Bronchial epithelial cell (primary cell): Measurements from ENCODE around the gene TOMM7. TPM values are rescaled to one million over a fixed set of nuclear protein-coding genes. Genes with fewer than 3 reads are reported as not detected.
A peak's percentile ranks its signal among the peaks of the same experiment; 100 is the strongest.
"Not testable (repeated sequence)": the region's sequence is repeated elsewhere in the genome, so short reads cannot be mapped to it uniquely, and the experiment has no call there.

Experiments
- DNase-seq: peaks from one replicate; pipeline ENCODE4 v3.0.0-alpha.2; 2010; ENCODE audit warnings: low read depth
- FAIRE-seq: peaks from 2 replicates; lab custom pipeline; 2011; peaks lifted over from hg19 to GRCh38; lab: Jason Lieb, UNC
- H3K27me3 ChIP-seq: 2 replicates; pipeline ENCODE4 v1.5.1; 2011; ENCODE audit warnings: low read length; ENCODE audit not compliant: control insufficient read depth, insufficient read depth
- H3K36me3 ChIP-seq: 2 replicates; pipeline ENCODE4 v1.5.1; 2011; ENCODE audit warnings: low read length; ENCODE audit not compliant: control insufficient read depth, insufficient read depth
- H3K4me3 ChIP-seq: 2 replicates; pipeline ENCODE4 v1.5.1; 2011; ENCODE audit warnings: mild to moderate bottlenecking, low read depth, low read length, control low read depth
- total RNA-seq: library from RNA; depleted of rRNA; stranded (reverse); fragments of >200 nt; gene quantifications from 2 replicates; pipeline ENCODE4 v1.2.1, GENCODE V29; 2014
- TF ChIP-seq, protein P1 (sequence below): IDR thresholded peaks from 2 replicates; pipeline ENCODE4 v1.5.1; 2011; ENCODE audit warnings: mild to moderate bottlenecking, moderate library complexity, low read length, control low read depth, inconsistent platforms; ENCODE audit not compliant: insufficient read depth, severe bottlenecking

Gene TOMM7
- total RNA-seq, 1 donor from 2014 or later: 233 TPM

- DNase-seq (no peak), FAIRE-seq (no peak)
- Histone ChIP-seq H3K27me3 (no peaks in the 10 kb centered on the region), H3K36me3 (no peaks in the 10 kb centered on the region), H3K4me3 (no peak overlapping the region)
- TF ChIP-seq, protein P1, sequence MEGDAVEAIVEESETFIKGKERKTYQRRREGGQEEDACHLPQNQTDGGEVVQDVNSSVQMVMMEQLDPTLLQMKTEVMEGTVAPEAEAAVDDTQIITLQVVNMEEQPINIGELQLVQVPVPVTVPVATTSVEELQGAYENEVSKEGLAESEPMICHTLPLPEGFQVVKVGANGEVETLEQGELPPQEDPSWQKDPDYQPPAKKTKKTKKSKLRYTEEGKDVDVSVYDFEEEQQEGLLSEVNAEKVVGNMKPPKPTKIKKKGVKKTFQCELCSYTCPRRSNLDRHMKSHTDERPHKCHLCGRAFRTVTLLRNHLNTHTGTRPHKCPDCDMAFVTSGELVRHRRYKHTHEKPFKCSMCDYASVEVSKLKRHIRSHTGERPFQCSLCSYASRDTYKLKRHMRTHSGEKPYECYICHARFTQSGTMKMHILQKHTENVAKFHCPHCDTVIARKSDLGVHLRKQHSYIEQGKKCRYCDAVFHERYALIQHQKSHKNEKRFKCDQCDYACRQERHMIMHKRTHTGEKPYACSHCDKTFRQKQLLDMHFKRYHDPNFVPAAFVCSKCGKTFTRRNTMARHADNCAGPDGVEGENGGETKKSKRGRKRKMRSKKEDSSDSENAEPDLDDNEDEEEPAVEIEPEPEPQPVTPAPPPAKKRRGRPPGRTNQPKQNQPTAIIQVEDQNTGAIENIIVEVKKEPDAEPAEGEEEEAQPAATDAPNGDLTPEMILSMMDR: no peak
Measured at GRCh38 chr7:22786290-22786932, 36.2 kb downstream of the TOMM7 start.

DNA sequence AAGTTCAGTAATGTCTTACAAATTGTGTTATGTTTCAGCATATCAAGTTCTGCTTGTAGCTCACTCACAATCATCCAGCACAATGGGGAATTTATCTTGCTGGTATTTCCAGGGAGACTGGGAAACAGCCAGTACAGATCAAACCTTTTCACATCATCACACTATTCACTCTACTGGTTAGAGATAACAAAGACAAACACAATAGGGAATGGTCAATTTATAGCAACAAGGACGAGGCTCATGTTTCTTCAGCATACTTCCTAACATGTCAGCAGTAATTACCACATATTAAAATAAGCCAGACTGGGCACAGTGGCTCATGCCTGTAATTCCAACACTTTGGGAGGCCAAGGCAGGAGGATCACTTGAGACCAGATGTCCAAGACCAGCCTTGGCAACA, 38.3 kb downstream of the TOMM7 start:
- FAIRE-seq (no peak), DNase-seq (no peak)
- TF ChIP-seq, protein P1: no peak
- Histone ChIP-seq H3K27me3 (no peaks in the 10 kb centered on the region), H3K36me3 (no peaks in the 10 kb centered on the region), H3K4me3 (no peak overlapping the region)

DNA sequence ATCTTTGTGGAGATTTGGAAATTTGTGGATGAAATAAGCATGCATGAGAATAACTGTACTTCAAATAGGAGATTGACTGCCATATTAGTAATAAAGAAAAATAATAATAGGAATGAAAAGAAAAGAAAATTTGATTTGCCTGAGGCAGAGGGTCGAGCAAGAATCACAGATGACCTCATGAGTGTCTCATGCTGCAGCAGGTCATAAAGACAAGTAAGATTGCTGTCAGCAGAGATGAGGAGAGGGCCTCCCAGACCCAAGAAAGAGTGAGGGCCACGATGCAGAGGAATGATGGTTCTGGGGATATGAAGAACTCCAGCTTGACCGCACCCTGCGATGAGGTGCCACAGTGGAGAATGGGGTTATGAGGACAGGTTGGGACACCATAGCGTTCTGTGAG, 39.2 kb downstream of the TOMM7 start:
- no peak for FAIRE-seq
- no peak for DNase-seq
- Histone ChIP-seq H3K4me3 (no peak overlapping the region), H3K36me3 (no peaks in the 10 kb centered on the region), H3K27me3 (no peaks in the 10 kb centered on the region)
- TF ChIP-seq, protein P1: no peak

DNA sequence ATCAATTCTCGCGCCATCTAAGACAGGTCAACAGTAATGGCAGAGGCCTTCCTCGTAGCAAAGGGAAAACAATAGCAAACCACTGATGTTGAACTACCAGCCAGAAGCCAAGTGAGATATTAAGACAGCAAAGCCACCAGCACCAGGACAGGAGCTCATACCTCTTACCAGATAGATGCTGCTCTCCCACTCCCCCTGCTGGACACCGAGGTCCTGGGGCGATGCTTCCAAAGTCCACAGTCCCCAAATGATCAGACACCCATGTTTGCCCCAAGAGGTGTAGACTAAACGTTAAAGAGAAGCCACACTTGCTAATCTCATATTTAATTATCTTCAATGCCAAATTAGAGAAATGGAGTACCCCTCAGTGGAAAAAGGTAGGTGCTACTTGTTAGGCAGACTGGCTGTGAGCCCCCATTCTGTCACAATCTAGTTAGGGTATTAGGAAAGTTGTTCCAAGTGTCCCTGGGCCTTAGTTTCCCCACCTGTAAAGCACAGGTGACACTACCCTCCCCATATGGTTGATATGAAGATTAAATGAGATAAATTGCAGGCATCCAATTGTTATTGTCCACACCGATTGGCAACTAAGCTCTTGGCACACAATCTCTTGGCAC, 39.9 kb downstream of the TOMM7 start:
- Histone ChIP-seq H3K4me3 (no peak overlapping the region), H3K27me3 (no peaks in the 10 kb centered on the region), H3K36me3 (no peaks in the 10 kb centered on the region)
- TF ChIP-seq, protein P1: peak; percentile 94
- FAIRE-seq: no peak
- DNase-seq: peak; percentile 54

DNA sequence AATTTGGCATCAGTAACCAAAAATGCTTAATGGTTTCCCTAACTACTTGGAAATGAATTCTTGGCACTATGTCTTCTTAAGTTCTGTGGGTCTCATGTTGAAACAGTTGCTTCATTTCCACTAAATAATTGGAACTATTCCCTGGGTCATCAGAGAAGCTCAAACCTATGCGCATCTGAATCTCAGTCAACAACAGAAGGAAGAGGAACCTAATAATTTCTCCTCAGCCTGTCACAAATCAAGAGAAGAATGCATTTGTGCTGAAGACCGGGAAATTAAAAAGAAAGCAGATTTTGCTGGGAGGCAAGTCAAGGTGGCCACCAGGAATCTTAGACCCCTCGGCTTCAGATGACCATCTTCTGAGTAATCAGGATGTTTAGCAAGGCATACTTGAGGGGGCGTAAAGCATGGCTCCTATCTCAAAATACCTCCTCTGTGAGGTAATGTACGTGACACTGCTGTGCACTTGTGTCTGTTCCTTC, 41.4 kb downstream of the TOMM7 start:
- TF ChIP-seq, protein P1: no peak

DNA sequence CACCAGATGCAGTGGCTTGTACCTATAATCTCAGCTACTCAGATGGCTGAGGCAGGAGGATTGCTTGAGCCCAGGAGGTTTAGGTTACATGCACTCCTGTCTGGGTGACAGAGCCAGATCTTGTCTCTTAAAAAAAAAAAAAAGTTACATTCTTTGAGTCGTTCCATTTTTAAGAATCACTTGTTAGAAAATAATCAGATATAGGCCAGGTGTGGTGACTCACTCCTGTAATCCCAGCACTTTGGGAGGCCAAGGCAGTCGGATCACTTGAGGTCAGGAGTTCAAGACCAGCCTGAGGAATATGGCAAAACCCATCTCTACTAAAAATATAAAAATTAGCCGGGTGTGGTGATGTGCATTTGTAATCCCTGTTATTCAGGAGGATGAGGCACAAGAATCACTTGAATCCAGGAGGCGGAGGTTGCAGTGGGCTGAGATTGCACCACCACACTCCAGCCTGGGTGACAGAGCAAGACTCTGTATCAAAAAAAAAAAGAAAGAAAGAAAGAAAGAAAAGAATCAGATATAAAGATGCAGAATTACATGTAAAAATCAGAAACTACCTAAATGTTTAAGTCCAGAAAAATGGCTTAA, 42.8 kb downstream of the TOMM7 start:
- FAIRE-seq, H3K27me3 ChIP-seq, H3K4me3 ChIP-seq, H3K36me3 ChIP-seq, DNase-seq: not testable (repeated sequence)

More for the DNA sequence above, 41.4 kb downstream of the TOMM7 start:
- DNase-seq (peak; percentile 55), FAIRE-seq (no peak)
- Histone ChIP-seq H3K27me3 (peaks cover 2% of the 10 kb centered on the region), H3K4me3 (no peak overlapping the region), H3K36me3 (no peaks in the 10 kb centered on the region)
